ENCODE measurements around the gene UFD1. TPM values are rescaled to one million over a fixed set of nuclear protein-coding genes. Genes with fewer than 3 reads are reported as not detected.

Gene UFD1
- total and polyA plus RNA-seq, 9 of the 15 experiments (the other 6 are each of a cell fraction or from before 2014, with no cell fraction given) = 238 to 645 (median 363) TPM

DNA sequence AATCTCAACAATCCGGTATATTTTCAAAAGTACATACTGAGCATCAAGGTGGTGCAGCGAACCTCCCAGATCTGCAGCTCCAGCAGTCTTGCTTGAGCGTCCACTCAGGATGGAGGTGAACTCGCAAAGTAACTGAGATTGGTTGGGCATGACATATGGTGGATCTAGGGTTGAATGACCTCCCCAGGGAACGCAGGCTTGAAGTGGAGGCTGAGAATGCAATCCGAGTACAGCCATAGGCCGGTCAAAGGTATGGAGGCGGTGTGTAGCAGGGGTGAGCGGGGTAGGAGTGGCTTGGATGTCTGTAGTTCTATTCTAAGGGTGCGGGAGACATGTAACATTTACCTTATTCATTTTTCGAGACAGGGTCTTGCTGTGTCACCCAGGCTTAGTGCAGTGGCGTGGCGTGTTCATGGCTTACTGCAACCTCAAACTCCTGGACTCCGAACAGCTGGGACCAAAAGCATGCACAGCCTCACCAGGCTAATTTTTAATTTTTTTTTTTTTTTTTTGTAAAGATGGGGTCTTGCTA lies 30.9 kb downstream of the UFD1 start (continued):
- TF ChIP-seq, protein P1, sequence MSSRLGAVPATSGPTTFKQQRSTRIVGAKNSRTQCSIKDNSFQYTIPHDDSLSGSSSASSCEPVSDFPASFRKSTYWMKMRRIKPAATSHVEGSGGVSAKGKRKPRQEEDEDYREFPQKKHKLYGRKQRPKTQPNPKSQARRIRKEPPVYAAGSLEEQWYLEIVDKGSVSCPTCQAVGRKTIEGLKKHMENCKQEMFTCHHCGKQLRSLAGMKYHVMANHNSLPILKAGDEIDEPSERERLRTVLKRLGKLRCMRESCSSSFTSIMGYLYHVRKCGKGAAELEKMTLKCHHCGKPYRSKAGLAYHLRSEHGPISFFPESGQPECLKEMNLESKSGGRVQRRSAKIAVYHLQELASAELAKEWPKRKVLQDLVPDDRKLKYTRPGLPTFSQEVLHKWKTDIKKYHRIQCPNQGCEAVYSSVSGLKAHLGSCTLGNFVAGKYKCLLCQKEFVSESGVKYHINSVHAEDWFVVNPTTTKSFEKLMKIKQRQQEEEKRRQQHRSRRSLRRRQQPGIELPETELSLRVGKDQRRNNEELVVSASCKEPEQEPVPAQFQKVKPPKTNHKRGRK (tag; IDR thresholded peaks at IDR 0.05) = no peak
- TF ChIP-seq SNAPC5 (CRISPR knock-in tag; IDR thresholded peaks at IDR 0.05) = no peak
- no peak for TF ChIP-seq NEUROD1 (IDR thresholded peaks at IDR 0.05; ENCODE audit: borderline replicate concordance, low read depth, low read length, partially characterized antibody)
- no peak for TF ChIP-seq NFRKB (IDR thresholded peaks at IDR 0.05; ENCODE audit: low read depth)
- TF ChIP-seq ESRRA (IDR thresholded peaks at IDR 0.05; ENCODE audit: borderline replicate concordance, low read depth) = no peak; the same call in 1 of the 2 replicates
- TF ChIP-seq ZFX (CRISPR knock-in tag; IDR thresholded peaks at IDR 0.05) = no peak
- TF ChIP-seq HDAC1 (IDR thresholded peaks at IDR 0.05) = peak in 1 of 2 experiments; percentile 67; a peak in 1 of 4 replicates
- TF ChIP-seq E4F1 (CRISPR knock-in tag; IDR thresholded peaks at IDR 0.05; ENCODE audit: borderline replicate concordance) = no peak
- no peak for TF ChIP-seq BACH1 (tag; IDR thresholded peaks at IDR 0.05)
- no peak for TF ChIP-seq PRDM10 (IDR thresholded peaks at IDR 0.05; ENCODE audit: partially characterized antibody)
- TF ChIP-seq, protein P2, sequence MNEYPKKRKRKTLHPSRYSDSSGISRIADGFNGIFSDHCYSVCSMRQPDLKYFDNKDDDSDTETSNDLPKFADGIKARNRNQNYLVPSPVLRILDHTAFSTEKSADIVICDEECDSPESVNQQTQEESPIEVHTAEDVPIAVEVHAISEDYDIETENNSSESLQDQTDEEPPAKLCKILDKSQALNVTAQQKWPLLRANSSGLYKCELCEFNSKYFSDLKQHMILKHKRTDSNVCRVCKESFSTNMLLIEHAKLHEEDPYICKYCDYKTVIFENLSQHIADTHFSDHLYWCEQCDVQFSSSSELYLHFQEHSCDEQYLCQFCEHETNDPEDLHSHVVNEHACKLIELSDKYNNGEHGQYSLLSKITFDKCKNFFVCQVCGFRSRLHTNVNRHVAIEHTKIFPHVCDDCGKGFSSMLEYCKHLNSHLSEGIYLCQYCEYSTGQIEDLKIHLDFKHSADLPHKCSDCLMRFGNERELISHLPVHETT (CRISPR knock-in tag; conservative IDR thresholded peaks at IDR 0.05 in 1 of 2, IDR thresholded peaks at IDR 0.05 in 1 of 2) = 0 out of 4 replicates have a peak, but pooled peaks of 1 of the 2 experiments have one; percentile 15
- no peak for TF ChIP-seq GTF3C2 (IDR thresholded peaks at IDR 0.05; ENCODE audit: borderline replicate concordance, extremely low read depth, insufficient read length)
- no peak for TF ChIP-seq LCOR (CRISPR knock-in tag; IDR thresholded peaks at IDR 0.05)
- TF ChIP-seq ZFP36 (IDR thresholded peaks at IDR 0.05; ENCODE audit: low read depth, low read length, partially characterized antibody) = no peak
